Activated B cell treated with CpG ODN at 0.5 μM for 24 hours (primary cell): ENCODE data around the gene CCND2. TPM values are rescaled to one million over a fixed set of nuclear protein-coding genes. Genes with fewer than 3 reads are reported as not detected.

Experiments
- ATAC-seq: fragments of 200-7000 bp; cut with Tn5 transposase; one replicate; pipeline ENCODE4 v1.10.0; 2021; ENCODE audit warnings: low read depth, mild to moderate bottlenecking, moderate library complexity
- CTCF ChIA-PET: fragments of 350-600 bp; sonication (Branson Sonifier 250); formaldehyde crosslinking; loops from one replicate; lab custom pipeline; 2021; ENCODE audit warnings: antibody characterized with exemption; lab: Charles Lee
- POLR2A ChIA-PET: fragments of 350-600 bp; sonication (Branson Sonifier 250); formaldehyde crosslinking; loops from one replicate; lab custom pipeline; 2021; ENCODE audit warnings: antibody characterized with exemption; lab: Charles Lee
- DNase-seq: peaks from one replicate; pipeline ENCODE4 v3.0.0; 2022
- H3K27ac Mint-ChIP-seq: one replicate; pipeline ENCODE4 v1.8.0; 2020; ENCODE audit warnings: mixed read lengths
- H3K27me3 Mint-ChIP-seq: one replicate; pipeline ENCODE4 v1.8.0; 2021; ENCODE audit warnings: mixed read lengths
- H3K36me3 Mint-ChIP-seq: one replicate; pipeline ENCODE4 v1.8.0; 2021; ENCODE audit warnings: low read depth, mixed read lengths
- H3K4me1 Mint-ChIP-seq: one replicate; pipeline ENCODE4 v1.8.0; 2021; ENCODE audit warnings: mixed read lengths
- H3K4me3 Mint-ChIP-seq: one replicate; pipeline ENCODE4 v1.8.0; 2020; ENCODE audit warnings: mild to moderate bottlenecking, mixed read lengths
- H3K9me3 Mint-ChIP-seq: one replicate; pipeline ENCODE4 v1.8.0; 2020; ENCODE audit warnings: mixed read lengths
- intact Hi-C: fragments of 100-400 bp; cut with micrococcal nuclease; formaldehyde crosslinking; loops from one replicate; pipeline ENCODE4 v1.15.1; 2024
- total RNA-seq: library from RNA; stranded (reverse); gene quantifications from 2 replicates; pipeline ENCODE4 v1.2.3, GENCODE V29; 2022
- TF ChIP-seq, protein P1 (sequence below): fragments of 200-600 bp; IDR thresholded peaks from one replicate; pipeline ENCODE4 v1.8.0; 2022; ENCODE audit warnings: antibody characterized with exemption, mild to moderate bottlenecking

Gene CCND2
- total RNA-seq, 1 donor from 2014 or later: 237 TPM

DNA sequence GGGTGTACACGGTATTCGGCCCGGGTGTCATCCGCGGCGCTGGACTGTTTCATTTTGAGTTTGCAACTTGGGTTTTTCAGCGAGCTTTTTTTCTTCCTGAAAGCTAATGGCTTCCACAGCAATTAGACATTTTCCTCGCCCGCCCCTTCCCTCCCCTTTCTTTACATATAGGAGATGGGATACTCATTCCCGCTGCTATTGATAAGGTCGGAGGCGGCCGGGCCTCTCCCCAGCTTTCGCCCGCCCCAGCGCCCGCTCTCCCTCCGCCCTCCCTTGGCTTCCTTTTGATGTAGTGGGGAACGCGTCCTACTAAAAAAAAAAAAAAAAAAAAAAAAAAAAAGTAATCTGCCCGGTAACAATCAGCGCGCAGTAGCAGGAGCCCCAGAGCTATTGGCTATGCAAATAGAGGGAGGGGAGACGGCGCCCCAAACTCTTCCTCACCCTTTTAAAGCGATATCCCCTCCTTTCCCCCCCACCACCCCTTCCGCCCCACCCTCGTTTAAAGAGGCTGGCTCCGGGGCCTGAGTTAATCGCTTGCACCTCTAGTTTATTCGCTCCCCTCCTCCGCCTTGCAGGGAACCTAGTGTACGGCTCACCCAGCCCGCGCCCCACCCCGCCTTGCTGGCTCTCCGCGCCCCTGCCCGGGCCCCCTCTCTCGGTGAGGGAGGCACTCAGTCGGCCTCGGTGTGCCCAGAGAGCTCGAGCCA, 1.7 kb upstream of the CCND2 start:
- H3K4me1 Mint-ChIP-seq: peaks cover 45% of the 10 kb centered on the region
- H3K36me3 Mint-ChIP-seq: peaks cover 24% of the 10 kb centered on the region
- peak overlapping the region; percentile 96 for H3K27ac Mint-ChIP-seq
- ChIA-PET CTCF (interaction anchor here (1.0 to 1.8 kb wide), 8 partner anchors 56 to 387 kb away, joined by 3 to 15 read pairs (median 4); no protein-coding TSS in a partner anchor), POLR2A (interaction anchor here (0.6 to 10.3 kb wide), 34 partner anchors 9 to 534 kb away, joined by 3 to 291 read pairs (median 6); partner anchors contain the start of genes PARP11 and TIGAR)
- peak overlapping the region; percentile 91 for H3K4me3 Mint-ChIP-seq
- TF ChIP-seq, protein P1, sequence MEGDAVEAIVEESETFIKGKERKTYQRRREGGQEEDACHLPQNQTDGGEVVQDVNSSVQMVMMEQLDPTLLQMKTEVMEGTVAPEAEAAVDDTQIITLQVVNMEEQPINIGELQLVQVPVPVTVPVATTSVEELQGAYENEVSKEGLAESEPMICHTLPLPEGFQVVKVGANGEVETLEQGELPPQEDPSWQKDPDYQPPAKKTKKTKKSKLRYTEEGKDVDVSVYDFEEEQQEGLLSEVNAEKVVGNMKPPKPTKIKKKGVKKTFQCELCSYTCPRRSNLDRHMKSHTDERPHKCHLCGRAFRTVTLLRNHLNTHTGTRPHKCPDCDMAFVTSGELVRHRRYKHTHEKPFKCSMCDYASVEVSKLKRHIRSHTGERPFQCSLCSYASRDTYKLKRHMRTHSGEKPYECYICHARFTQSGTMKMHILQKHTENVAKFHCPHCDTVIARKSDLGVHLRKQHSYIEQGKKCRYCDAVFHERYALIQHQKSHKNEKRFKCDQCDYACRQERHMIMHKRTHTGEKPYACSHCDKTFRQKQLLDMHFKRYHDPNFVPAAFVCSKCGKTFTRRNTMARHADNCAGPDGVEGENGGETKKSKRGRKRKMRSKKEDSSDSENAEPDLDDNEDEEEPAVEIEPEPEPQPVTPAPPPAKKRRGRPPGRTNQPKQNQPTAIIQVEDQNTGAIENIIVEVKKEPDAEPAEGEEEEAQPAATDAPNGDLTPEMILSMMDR: no peak
- no peaks in the 10 kb centered on the region for H3K27me3 Mint-ChIP-seq
- ATAC-seq (peak; percentile 50), DNase-seq (peak; percentile 73)
- no peaks in the 10 kb centered on the region for H3K9me3 Mint-ChIP-seq
- intact Hi-C loops: loop anchor here (1.0 to 10.0 kb wide), 4 partner anchors 49 to 1477 kb away; partner anchors contain the start of genes FKBP4, PARP11 and TIGAR

DNA sequence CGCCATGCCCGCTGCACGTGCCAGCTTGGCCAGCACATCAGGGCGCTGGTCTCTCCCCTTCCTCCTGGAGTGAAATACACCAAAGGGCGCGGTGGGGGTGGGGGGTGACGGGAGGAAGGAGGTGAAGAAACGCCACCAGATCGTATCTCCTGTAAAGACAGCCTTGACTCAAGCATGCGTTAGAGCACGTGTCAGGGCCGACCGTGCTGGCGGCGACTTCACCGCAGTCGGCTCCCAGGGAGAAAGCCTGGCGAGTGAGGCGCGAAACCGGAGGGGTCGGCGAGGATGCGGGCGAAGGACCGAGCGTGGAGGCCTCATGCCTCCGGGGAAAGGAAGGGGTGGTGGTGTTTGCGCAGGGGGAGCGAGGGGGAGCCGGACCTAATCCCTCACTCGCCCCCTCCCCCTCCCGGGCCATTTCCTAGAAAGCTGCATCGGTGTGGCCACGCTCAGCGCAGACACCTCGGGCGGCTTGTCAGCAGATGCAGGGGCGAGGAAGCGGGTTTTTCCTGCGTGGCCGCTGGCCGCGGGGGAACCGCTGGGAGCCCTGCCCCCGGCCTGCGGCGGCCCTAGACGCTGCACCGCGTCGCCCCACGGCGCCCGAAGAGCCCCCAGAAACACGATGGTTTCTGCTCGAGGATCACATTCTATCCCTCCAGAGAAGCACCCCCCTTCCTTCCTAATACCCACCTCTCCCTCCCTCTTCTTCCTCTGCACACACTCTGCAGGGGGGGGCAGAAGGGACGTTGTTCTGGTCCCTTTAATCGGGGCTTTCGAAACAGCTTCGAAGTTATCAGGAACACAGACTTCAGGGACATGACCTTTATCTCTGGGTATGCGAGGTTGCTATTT, 914 bp upstream of the CCND2 start:
- ATAC-seq (peak; percentile 7), DNase-seq (peak; percentile 55)
- intact Hi-C loops: loop anchor here (1.0 to 10.0 kb wide), 5 partner anchors 49 to 1478 kb away; partner anchors contain the start of genes FKBP4, PARP11 and TIGAR
- Mint-ChIP-seq H3K27me3 (no peaks in the 10 kb centered on the region), H3K4me1 (peaks cover 49% of the 10 kb centered on the region), H3K4me3 (peak overlapping the region; percentile 91), H3K27ac (peak overlapping the region; percentile 96), H3K36me3 (peaks cover 30% of the 10 kb centered on the region), H3K9me3 (no peaks in the 10 kb centered on the region)
- TF ChIP-seq, protein P1: no peak
- ChIA-PET CTCF (interaction anchor here (1.1 to 1.8 kb wide), 7 partner anchors 56 to 278 kb away, joined by 3 to 15 read pairs (median 3); no protein-coding TSS in a partner anchor), POLR2A (interaction anchor here (0.6 to 10.3 kb wide), 30 partner anchors 10 to 534 kb away, joined by 3 to 291 read pairs (median 10); partner anchors contain the start of genes PARP11 and TIGAR)

DNA sequence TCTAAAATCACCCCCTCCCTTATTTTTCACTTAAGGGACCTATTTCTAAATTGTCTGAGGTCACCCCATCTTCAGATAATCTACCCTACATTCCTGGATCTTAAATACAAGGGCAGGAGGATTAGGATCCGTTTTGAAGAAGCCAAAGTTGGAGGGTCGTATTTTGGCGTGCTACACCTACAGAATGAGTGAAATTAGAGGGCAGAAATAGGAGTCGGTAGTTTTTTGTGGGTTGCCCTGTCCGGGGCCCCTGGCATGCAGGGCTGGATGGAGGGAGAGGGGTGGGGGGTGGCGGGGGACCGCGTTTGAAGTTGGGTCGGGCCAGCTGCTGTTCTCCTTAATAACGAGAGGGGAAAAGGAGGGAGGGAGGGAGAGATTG, 300 bp upstream of the CCND2 start:
- no peak for DNase-seq
- Mint-ChIP-seq H3K4me3 (peak overlapping the region; percentile 91), H3K27ac (peak overlapping the region; percentile 83), H3K9me3 (no peaks in the 10 kb centered on the region), H3K4me1 (peaks cover 48% of the 10 kb centered on the region), H3K27me3 (no peaks in the 10 kb centered on the region), H3K36me3 (peaks cover 36% of the 10 kb centered on the region)
- intact Hi-C loops: loop anchor here (1.0 to 10.0 kb wide), 2 partner anchors 72 to 1478 kb away; partner anchors contain the start of gene FKBP4
- ATAC-seq: no peak
- ChIA-PET POLR2A (interaction anchor here (0.7 to 10.3 kb wide), 16 partner anchors 11 to 400 kb away, joined by 3 to 291 read pairs (median 17); partner anchors contain the start of genes PARP11 and TIGAR), CTCF (interaction anchor here (1.1 to 1.8 kb wide), 5 partner anchors 57 to 278 kb away, joined by 3 to 10 read pairs (median 3); no protein-coding TSS in a partner anchor)
- TF ChIP-seq, protein P1: no peak

DNA sequence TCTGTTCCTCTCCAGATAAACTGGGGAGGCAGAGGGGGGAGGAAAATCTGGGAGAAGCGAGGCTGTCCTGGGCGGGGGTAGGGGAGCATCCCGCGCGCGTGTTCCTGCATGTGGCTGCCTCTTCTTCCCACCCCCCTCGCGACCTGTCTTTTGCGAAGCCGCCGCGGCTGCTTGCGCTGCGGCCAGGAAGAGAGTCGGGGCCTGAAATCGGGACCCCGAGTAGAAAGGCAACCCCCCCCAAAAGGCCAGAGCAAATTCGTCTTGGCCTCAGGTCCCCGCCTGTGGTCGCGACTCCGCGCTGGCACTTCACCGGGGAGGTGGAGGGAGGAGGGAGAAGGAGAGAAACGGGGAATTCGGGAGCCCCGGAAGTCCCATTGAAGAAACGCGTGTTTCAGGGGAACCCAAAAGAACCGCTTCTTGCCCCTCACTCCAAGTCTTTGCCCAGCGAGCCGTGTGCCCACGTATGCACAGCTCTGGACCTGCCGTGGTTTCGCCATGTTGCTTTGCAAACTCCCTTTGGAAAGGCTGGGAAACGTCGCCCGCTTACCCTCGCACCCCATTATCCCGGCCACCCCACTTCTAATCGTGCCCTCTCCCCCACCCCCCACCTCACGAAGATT, 944 bp downstream of the CCND2 start:
- H3K9me3 Mint-ChIP-seq: no peaks in the 10 kb centered on the region
- intact Hi-C loops: loop anchor here (5.0 to 10.0 kb wide), 2 partner anchors 617 to 1480 kb away; partner anchors contain the start of gene FKBP4
- H3K4me1 Mint-ChIP-seq: peaks cover 43% of the 10 kb centered on the region
- CTCF ChIA-PET: interaction anchor here (0.7 to 5.8 kb wide), 6 partner anchors 106 to 388 kb away, joined by 3 to 206 read pairs (median 55); no protein-coding TSS in a partner anchor
- POLR2A ChIA-PET: interaction anchor here (0.6 to 10.3 kb wide), 17 partner anchors 58 to 401 kb away, joined by 3 to 291 read pairs (median 6); partner anchors contain the start of genes AKAP3, NDUFA9 and PARP11
- TF ChIP-seq, protein P1: no peak
- peak overlapping the region; percentile 83 for H3K27ac Mint-ChIP-seq
- H3K36me3 Mint-ChIP-seq: peaks cover 44% of the 10 kb centered on the region
- H3K4me3 Mint-ChIP-seq: peak overlapping the region; percentile 91
- H3K27me3 Mint-ChIP-seq: no peaks in the 10 kb centered on the region
- ATAC-seq (no peak), DNase-seq (no peak)
